NCI-H345 (cell line): ENCODE results near the gene IAPP.
"Not testable (repeated sequence)": the region's sequence is repeated elsewhere in the genome, so short reads cannot be mapped to it uniquely, and the experiment has no call there.

ENCODE experiments used
- DNase-seq: peaks from one replicate; lab custom pipeline; 2025; lab: John Stamatoyannopoulos, UW

The IAPP gene

DNA sequence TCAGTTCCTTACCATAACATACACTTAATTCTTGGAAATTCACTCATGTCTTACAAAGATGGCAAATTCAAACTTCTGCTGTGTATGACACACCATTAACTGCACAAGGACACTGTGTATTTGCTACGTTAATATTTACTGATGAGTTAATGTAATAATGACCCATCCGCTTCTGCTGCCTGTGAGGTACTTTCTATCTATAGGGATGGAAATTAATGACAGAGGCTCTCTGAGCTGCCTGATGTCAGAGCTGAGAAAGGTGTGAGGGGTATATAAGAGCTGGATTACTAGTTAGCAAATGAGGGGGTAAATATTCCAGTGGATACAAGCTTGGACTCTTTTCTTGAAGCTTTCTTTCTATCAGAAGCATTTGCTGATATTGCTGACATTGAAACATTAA lies at the start of gene IAPP:
Gene IAPP (plus strand): TSS at position 301 of the 400 bp plus-strand sequence. CDS start 450 bp downstream, outside the sequence.
- no peak for DNase-seq

DNA sequence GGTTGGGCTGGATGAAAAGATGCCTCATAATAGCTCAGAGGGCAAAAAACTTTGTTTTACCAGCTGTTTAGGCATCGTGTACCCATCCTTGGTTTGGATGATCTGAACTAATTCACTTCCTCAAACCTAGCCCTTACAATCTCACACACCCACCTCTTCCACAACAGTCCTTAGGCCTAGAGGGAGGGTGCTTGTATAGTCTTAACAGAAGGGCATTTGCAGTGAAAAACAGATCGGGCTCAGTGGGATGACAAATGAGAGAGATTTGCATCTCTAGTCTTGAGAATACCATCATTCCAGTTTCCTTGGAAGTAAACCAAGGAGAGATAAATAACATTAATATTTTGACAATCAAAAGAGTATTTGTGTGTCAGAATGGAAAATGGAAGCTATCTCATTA lies 49.0 kb upstream of the IAPP start:
- DNase-seq, result no peak

DNA sequence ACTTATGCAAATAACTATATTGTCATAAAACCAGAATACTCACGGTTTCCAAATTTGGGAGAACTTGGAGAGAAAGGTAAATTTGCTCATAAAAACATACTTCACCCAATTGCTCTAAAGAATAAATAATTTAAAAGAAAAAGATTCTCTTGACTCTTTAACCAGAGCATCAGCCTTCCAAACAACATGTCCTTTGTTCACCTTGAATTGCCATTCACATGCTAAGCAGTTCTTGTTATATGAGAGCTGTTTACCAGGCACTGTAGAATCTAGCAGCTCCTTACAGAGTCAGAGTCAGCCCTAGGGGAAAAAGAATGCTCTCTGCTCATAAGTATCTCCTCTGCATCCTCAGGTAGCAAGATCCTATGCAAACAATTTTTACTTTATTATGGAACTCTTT lies 48.2 kb upstream of the IAPP start:
- DNase-seq, result peak; percentile 16

DNA sequence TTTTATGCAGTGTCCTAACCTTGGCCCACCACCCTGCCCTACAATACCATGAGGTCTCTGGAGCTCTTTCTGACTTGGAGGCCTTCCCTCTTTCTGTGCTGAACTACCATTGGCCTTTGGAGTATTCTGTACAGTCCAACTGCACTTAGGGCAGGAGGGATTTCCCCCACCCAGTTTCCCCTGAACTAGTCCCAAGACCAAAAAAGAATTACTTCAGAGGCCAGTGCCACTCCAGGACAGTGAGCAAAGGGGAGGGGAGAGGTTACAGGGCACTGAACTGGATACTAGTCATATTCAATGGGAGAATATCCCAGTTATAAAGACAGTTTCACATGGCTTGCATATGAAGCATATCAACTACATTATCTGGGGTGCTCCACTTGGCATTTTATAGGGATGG lies 44.1 kb upstream of the IAPP start:
- no peak for DNase-seq

DNA sequence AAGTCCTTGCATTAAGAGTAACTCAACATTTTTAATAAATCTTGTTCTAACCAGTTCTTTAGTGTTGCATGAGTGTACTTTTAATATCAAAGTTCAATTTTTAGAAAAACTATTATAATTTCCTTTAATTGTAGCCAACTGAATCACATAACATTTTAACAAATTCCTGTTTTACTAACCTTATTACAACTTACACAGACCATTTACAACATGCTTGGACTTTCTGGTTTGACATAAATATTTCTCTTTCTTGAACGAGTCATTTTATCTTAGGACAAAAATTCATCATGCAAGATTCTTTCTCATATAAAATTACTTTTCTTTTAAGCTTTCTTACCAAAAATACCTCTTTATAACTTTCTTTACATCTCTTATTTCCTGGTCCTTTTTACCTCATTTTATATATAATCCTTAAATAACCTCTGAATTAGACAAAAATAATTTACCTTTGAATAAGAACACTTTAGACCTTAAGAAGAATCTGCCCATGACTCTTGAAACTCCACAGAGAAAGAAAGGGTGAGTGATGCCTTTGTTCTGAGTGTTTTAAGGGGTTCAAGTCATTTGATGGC lies 41.9 kb upstream of the IAPP start:
- DNase-seq, result peak; percentile 3

DNA sequence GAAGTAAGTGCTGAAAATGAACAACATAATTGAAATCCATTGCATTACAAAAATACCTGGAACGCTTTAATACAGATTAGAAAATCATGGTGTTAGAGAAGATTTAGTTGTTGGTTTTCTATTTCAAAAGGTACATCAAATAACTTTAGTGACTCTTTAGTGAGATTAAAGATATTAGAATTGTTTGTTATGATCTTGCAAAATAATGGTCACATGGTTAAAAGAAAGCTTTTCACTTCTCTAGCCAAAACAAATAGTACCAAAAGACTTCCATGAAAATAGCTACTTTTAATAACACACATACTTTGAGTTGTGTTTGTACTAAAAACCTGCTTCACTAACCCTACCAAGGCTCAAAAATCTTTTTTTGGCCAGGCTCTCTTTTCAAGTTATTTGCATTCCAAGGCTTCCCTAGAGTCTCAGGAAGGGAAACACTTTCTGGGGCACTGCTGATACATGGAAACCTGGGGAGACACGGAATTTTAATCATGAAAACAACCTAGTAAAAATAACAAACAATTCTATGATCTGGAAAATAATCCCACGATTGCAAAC lies 37.9 kb upstream of the IAPP start, which contains the start of gene SLCO1A2:
Gene SLCO1A2 (minus strand): TSS at position 147 of the 555 bp plus-strand sequence. CDS start 270 bp downstream, outside the sequence.
- DNase-seq, result no peak

DNA sequence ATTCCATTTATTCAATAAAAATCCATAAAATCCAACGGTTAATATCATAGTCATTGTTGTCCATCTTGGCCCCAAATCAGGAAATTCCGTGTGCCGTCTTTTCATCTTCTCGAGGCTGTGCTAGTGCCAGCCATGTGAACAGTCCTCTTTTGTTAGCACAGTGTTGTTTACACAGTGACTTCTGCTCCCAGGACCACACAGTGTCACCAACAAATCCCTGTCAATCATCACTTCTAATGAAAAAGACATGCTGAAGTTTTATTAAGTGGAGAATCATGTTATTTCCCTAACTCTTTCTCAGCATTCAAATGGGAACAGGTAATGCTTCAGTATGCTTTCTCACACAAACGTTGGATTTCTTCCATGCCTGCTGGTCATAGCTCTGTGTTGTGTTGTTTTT lies 36.0 kb upstream of the IAPP start:
- no peak for DNase-seq

DNA sequence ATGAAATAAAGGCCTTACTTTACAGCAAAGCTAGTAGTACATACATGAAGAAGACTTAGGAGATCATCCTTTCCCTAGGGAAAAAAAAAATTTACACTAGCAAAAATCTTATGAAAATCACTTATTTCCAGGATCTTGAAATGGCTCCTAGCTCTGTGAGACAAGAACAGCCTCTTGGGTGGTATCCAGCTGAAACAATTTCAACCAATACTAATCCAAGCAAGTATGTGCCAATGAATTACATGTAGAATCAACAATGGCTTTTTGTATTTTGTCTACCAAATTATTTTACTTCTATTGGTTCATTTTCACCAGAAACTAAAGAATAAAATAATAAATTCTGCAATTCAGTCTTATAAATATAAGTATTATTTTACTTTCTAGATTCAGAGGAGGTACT lies 35.2 kb upstream of the IAPP start:
- no peak for DNase-seq

DNA sequence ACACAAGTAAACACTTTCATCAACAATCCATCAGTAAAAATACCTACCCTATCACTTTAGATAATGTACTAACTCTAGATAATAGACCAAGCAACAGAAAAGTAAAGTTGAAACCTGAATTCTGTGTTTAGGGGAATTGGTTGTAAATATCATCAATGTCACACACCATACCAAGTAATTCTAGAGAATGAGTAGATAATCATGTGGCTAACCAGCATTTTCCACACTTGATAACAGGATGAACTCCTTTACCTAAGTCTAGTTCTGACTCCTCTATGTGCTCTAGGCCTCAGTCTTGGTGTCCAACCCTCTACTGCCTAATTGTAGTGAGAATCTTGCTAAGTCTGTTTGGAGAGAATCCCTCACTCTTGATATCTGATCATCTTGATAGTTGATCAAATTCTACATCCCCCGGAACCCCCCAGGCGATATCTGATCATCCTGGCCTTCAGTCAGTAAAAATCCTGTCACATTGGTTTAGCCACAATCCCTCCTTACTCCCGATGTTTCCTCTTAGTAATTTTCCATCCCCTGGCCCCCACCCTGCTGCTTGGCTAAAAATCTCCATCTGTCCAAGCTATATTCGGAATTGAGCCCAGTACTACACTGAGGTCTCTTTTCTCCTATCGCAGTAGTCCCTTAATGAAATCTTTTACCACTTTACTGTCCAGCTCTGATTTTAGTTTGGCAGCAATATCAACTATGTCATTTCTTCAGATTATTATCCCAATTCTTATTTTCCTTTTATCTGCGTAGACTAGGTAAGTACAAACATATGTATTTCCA lies 34.5 kb upstream of the IAPP start:
- DNase-seq, result no peak

DNA sequence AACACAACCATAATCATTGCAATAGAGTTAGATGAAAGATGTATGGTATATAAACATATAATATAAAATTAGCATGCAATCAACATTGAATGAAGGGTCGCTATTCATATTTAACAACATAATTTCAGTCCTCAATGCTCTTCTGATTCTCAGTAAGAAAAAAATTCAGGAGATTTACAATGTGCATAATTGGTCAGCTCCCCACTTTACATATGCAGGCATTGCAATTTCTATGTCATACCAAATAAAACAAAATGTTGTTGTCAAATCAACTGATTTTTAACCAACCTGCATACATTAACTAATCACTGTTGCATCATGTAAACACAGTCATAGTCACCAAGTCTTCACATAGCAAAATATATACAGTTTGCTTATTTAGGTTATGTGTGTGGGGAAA lies 32.8 kb upstream of the IAPP start:
- no peak for DNase-seq

DNA sequence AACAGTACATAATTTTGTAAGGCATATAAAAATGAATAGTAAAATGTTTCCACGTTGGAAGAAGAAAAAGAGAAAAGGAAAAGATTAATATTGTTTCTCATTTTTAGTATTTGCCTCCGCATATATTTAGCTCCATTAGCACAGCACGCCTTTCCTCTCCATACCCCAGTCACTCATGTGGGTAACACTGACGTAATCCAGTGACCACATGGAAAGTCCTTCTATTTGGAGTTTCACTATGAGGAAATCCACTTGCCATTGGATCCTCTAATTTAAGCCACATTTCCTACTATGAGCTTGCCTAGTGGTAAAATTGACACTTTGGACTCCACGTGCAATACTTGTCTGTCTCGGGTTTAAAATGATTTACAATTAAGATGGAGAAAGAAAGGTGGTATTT lies 32.3 kb upstream of the IAPP start:
- no peak for DNase-seq

DNA sequence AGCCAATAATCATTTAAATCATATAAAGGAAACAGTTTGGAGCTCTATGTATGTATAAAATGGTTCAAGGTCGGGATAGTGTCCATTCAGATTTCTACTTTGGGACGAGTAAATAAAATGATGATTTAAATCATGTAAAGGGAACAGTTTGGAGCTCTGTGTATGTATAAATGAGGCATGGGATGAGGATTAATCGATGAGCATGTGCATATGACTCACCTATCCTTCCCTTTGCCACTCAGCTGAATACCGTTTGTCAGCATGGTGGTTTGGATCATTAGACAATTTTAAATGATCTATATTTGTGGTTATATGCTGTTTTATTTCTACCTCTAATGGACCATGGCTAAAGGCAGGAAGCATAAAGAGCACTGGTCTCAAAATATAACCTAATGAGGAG lies 30.9 kb upstream of the IAPP start:
- no peak for DNase-seq

DNA sequence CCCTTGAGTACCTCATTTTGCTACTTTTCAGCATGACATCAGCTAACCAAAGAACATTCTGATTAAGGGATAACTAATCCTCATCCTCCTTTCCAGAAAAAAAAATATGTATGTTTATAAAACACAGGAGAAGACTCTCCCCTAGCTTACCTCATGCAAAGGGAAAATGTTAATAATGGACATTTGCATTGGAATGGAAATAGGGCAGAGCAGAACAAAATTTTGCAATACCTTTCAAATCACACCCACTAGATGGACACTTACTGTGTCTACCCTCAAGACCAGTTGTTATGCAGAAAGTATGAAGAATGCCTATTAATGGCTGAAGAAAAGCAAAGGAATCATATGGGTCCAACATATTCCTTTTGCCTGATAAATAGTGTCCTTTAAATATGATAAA lies 29.1 kb upstream of the IAPP start:
- DNase-seq, result no peak

DNA sequence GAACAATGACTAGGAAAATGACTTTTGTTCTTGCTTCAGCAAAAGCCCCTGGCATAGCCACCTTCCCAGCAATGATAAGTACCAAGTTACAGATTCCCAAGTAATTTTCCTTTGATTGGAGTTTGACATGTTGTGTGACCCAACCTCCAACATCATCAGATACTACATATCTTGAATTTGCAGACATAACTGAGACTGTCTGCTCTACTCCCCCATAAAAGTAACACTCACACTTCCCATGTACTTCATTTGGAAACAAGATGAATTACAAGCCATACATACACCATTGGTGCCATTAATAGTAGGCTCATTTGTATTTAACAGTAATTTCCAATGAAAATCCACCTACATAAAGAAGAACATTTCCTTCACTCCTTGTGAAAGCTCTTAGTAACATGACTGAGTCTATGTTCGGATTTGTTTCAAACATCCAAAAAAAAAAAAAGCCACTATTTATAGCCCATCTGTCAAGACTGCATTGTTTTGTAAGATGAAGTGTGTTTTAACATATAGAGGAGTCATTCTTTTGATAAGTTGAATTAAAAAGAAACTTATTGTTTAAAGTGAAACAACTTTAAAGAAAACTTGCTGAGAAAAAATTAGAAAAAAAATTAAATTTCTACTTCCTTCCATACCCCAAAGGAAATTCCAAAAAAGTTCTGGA lies 26.0 kb upstream of the IAPP start:
- no peak for DNase-seq

DNA sequence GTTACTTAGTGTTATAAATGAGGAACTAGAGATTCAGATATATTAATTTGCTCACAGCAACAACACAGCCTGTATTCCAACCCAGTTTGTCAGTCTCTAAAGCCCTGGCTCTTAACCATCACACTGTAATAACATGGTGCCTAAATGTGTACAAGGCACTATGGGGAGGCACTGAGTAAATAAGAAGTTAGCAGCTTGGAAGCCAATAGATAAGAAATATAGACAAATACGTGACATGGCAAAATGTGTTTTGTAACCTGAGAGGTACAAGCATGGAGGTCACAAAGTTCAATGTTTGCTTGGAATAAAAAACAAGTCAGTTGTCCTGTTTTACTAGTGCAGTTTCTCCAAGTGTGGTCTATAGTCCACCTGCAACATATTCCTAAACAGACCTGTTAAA lies 21.7 kb upstream of the IAPP start:
- no peak for DNase-seq

DNA sequence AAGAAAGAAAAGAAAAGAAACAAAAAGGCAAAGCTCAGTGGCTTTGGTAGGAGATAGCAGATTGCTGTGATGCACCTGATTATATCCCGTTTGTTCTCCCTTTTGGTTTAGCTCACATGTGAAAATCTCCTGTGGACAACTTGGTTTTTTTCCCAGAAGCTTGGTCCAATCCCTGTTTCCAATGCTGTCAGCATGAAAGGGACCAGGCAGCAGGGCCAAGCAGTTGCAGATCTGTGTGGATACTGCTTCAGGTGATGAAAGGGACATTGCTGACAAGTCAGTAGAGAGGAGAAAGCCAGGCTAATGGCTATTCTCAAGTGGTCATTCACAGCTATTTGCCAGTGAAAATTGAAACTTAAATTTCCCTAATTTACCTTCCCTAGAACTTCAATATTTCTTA lies 19.2 kb upstream of the IAPP start:
- no peak for DNase-seq

DNA sequence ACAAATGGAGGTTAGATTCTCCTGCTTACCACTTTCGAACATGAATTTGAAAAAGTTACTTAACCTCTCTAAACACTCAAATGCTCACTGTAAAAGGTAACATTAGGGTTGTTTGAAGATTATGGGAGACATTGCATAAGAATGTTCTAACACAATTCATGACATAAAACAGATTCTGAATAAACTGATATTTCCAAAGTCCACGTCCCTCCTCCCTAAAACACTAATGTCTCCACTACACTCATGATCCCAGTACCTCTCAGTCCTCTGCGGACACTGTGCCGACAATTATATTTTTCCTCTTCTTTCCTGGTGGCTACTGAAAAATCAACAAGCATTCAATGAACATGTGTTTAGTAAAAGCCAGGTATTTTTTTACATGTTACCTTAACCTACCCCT lies 18.8 kb upstream of the IAPP start:
- no peak for DNase-seq

DNA sequence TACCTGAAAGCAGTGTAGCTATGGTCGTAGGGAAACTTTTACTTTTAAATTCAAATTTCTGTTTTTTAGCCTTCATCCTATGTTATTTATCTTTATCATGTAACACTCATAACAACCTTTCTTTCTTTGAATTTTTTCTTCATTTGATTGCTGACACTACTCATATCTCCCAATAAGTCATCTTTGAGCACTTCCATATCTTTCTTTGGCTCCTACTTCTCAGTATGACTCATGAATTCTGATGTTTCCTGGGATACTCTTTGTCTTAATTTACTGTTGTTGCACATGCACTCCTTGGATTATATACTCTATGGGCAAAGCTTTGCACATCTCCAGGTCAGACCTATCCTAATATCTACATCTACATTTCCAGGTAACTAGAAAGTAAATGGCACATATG lies 18.1 kb upstream of the IAPP start:
- no peak for DNase-seq

DNA sequence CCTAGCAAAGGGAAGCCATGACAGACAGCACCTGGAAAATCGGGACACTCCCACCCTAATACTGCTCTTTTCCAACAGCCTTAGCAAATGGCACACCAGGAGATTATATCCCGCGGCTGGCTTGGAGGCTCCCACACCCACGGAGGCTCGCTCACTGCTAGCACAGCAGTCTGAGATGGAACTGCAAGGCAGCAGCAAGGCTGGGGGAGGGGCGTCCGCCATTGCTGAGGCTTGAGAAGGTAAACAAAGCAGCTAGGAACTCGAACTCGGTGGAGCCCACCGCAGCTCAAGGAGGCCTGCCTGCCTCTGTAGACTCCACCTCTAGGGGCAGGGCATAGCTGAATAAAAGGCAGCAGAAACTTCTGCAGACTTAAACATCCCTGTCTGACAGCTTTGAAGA lies 12.1 kb upstream of the IAPP start:
- DNase-seq, result not testable (repeated sequence)

DNA sequence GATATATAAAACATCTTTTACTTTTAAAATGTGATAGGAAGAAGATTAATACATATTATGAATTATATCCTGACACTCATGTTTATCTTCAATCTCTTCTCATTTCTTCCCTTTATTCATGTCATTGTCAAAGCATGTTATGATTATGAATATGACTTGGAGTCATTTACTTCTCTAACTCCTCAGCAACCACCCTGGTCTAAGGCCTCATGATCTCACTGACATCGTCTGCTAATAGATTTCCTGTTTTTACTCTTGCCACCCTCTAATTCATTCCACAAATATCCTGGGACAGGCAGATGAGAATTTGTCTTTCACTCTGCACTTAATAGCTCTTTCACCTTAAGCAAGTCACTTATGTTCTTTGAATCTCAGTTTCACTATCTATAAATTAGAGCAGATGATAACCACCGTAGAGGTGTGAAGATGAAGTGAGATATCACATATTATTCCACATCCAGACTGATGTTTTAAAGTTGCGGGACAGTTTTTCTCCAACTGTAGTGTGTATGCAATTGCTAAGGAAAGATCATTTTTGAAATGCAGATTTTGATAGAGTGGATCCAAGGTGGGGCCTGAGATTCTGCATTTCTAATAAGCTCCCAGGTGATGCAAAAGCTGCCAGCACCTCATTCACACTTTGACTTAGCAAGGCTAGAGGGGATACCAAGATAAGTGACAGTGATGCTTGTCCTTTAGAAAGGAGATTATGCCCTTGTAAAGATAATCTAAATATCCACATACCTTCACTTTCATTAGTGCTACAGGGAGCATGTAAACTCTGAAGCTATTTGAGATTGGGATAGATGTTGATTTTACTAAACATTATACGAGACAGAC lies 3.3 kb upstream of the IAPP start:
- no peak for DNase-seq

DNA sequence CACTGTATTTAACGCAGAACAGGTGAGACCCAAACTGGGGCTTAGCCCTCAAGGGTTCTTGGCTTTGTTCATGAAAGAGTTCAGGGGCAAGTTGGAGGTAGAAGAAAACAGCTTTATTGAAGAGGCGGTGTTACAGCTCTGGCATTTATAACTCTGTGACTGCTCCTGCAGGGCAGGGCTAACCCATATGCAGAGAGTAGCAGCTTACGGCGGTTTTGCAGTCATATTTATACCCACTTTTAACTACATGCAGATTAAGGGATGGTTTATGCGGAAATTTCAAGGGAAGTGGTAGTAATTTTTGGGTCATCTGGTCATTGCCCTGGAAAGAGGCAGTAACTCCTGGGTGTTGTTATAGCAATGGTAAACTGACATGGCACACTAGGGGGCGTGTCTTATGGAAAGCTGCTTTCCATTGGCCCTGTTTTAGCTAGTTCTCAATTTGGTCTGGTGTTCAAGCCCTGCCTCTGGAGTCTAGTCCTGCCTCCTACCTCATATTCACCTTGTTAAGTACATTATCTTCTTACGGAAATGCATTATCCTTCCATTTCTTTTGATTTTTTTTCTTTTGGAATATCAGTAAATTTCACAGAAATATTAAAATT lies 1.8 kb upstream of the IAPP start:
- no peak for DNase-seq

DNA sequence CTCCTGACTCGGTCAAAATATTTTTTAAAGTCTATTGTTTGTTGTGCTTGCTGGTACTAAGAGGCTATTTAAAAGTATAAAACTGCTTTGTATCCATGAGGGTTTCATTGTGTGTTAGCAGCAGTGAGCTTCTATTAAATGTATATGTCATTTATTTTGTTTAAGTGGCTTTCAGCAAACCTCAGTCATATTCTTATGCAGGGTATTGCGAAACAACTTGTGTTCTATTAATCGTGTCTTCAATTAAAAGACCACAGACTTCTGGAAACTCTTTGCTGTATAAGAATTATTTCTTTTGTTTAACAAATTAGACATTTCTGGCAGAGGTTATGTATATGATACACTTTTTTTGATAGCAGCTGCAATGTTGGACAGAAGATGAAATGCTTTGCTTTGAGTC lies 6.5 kb downstream of the IAPP start:
- DNase-seq, result no peak
